Stimulated activated CD8-positive, alpha-beta memory T cell treated with anti-CD3 and anti-CD28 coated beads, Interleukin-15, amount 100 ng/mL, for 4 hours (primary cell): ENCODE results near the gene AVPI1.
A peak's percentile ranks its signal among the peaks of the same experiment; 100 is the strongest.
"Not testable (repeated sequence)": the region's sequence is repeated elsewhere in the genome, so short reads cannot be mapped to it uniquely, and the experiment has no call there.

ENCODE experiments used
- DNase-seq, 2 donors: peaks; one replicate each; pipeline ENCODE4 v3.0.0-alpha.2; 2020; ENCODE audit warnings: low read depth in 2 of 2

The AVPI1 gene

DNA sequence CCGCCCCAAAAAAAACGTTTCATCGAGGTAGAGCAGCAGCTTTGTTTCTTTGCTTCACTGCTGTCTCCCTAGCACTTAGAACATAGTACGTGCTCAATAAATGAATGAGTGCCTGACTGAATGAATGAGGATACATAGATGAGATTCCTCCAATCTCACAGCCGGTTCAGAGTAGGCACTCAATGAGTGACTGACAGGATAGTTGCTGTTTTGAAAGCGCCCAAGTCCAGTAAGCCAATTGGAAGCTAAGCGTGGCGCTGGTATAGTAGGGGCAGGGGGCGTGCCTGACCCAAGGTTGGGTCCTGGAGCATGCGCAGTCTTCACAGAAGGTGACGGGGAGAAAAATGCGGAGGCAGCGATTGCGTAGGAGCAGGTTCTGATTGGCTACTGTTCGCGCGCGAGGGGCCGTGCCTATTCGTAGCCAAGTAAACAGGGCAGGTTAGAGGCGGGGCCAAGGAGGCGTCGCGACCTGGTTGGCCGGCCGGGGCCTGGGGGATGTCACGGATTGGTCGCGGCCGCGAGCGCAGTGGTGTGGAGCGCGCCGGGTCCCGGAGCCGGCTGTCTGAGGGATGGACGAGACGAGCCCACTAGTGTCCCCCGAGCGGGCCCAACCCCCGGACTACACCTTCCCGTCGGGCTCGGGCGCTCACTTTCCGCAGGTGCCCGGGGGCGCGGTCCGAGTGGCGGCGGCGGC lies 46.7 kb downstream of the AVPI1 start, which contains the start of gene PI4K2A:
Gene PI4K2A (plus strand): TSS at position 498 of the 694 bp plus-strand sequence. CDS start 72 bp downstream, at position 570.
- DNase-seq, result peak; percentile 98 to 99

DNA sequence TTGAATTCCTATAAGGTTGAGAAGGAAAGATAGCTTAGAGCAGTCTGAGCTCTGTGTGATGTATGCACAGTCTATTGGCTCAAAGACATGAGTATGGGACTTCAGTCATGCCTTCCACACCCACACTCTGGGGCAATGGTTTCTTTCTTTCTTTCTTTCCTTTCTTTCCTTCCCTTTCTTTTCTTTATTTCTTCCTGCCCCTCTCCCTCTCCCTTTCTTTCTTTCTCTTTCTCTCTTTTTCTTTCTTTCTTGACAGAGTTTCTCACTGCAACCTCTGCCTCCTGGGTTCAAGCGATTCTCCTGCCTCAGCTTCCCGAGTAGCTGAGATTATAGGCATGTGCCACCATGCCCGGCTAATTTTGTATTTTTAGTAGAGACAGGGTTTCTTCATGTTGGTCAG lies 48.0 kb downstream of the AVPI1 start:
- not testable (repeated sequence) for DNase-seq

DNA sequence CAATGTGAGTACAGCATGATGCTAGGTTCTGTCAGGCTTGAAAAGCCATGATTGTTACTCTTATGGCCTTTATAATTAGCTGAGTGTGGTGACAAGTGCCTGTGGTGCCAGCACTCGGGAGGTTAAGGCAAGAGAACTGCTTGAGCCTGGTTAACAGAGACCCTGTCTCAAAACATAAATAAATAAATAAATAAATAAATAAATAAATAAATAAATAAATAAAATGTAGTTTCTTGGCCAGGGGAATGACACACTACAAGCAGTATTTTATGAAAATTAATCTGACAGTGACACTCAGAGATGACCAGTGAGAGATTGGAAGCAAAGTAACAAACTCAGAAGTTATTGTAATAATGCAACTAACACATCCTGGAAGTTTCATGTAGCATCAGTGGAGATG lies 51.5 kb downstream of the AVPI1 start:
- DNase-seq, result no peak

DNA sequence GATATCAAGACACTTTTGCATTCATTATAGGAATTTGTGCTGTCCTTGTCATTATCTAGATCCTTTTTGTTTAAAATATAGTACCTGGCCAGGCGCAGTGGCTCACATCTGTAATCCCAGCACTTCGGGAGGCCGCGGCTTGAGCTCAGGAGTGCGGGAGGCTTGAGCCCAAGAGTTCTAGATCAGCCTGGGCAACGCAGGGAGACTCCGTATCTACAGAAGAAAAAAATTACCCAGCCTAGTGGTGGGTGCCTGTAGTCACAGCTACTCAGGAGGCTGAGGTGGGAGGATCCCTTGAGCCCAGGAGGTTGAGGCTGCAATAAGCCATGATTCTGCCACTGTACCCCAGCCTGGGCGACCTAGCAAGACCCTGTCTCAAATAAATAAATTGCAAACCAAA lies 53.1 kb downstream of the AVPI1 start:
- no peak for DNase-seq

DNA sequence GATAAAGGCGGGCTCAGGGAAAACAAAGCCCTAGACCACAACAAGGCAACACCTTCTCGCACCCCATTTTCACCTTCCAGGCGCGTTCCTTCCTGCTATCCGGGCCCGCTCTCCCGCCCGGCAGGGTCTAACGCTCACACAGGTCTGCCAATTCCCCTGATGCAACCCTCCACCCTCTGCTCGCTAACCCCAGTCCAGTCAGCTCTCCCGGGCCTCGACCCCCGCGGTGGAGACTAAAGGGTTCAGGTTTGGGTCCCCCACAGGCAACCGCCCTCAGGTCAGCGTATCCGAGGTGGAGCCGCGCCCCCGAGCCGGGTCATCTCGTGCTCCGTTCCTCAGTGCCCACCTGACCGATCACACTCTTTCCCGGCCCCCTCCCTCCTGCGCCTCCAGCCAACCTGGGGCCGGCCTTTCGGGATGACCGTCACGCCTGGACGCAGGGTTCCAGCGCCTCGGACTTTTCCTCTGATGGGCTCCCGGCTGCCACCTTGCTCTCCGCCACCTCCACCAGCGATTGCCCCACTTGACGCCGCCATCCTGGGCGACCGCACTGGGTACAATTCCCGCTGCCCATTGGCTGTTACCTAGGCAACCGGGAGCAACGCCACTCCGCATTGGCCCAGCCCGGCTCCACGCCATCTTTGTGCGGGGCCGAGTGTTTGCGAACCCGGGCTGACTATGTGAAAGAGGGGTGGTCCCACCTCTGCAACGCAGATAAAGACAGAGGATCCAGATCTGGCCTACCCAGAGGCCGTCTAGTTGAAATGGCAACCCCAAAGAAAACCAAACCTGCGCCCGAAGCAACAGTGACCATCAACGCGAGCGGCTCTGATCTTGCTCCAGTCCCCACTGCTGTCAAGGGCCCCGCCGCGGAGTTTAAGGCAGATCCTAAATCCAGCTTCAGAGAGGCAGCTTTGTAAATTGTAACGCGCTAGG lies 53.8 kb downstream of the AVPI1 start, which contains the start of gene MORN4:
Gene MORN4 (minus strand): TSS at position 552 of the 936 bp plus-strand sequence. CDS start 13,847 bp downstream, outside the sequence.
- DNase-seq, result peak; percentile 73 to 78

DNA sequence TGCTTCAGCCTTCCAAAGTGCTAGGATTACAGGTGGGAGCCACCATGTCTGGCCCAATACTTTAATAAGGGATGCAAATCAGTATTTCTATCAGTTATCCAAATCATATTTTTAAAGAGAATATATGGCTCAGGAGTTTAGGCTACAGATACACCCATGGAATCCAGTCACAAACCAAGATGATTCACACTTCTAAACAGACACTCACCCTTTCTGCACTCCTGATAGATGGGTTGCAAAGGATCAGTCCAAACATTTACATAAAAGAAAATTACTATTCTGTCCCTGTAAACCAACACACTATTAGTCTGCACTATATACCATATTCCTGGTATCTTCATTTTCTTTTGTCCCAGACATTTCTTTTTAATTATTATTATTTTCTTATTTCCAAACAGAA lies 55.9 kb downstream of the AVPI1 start:
- no peak for DNase-seq

DNA sequence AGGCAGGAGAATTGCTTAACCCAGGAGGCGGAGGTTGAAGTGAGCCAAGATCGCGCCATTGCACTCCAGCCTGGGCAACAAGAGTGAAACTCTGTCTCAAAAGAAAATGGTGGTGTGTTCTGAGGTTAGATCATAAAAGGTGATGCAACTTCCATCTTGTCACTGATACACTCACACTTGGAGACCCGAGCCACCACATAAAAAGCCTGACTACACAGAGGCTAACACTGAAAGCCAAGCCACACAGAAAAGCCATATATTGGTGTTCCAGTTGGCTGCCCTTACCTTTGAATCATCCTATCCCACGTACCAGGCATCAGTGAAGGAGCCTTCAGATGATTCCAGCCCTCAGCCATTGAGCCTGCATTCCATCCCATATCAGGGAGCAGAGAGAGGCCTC lies 57.8 kb downstream of the AVPI1 start:
- DNase-seq, result no peak

DNA sequence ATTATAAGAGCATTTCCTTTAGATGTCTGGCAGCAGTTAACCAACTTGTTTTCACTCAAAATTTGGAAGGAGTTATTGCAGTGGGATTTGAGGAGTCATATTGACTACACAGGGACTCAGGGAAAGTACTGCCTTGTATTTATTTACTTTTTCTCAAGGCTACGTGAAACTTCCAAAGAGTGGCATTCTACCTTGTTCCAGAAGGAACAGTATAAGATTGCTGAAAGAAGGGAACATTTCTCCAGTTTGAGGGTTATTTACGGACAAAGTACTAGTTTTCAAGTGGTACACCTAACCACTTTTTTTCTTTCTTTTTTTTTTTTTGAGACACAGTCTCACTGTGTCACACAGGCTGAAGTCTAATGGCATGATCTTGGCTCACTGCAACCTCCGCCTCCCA lies 58.8 kb downstream of the AVPI1 start:
- no peak for DNase-seq

DNA sequence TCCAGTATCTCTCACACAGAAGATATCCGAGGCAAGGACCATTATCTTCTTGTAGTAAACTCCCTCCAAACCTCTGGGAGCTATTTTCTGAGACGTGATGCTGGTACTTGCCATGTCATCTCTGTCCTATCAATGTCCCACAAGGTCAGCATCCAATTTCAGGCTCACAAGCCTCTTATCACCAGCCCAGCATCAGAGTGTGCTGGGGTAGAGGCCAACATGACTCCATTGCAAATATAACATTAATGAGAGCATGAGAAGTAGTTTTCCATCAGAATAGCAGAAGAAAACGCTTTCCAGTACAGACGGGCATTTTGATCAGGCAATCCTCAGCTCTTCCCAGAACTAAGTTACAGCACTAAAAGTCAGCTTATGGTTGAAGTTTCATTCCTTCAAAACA lies 59.3 kb downstream of the AVPI1 start:
- DNase-seq, result no peak
